Suprapubic skin (tissue), 3 donors: Measurements from ENCODE around the gene MOCOS.

Source experiments
- CTCF ChIP-seq, 2 donors: fragments of 200-600 bp in 1 of 2; fragments of 450-650 bp in 1 of 2; sonication (generic) in 1 of 2; IDR thresholded peaks; one replicate each; pipeline ENCODE4 v1.5.1; 2016 to 2019; ENCODE audit warnings: antibody characterized with exemption in 2 of 2, mild to moderate bottlenecking in 1 of 2, moderate library complexity in 1 of 2
- POLR2A ChIP-seq, 2 donors: fragments of 450-650 bp; IDR thresholded peaks; one replicate each; pipeline ENCODE4 v1.6.1; 2017; ENCODE audit warnings: antibody characterized with exemption in 2 of 2, mild to moderate bottlenecking in 2 of 2, moderate library complexity in 2 of 2

DNA sequence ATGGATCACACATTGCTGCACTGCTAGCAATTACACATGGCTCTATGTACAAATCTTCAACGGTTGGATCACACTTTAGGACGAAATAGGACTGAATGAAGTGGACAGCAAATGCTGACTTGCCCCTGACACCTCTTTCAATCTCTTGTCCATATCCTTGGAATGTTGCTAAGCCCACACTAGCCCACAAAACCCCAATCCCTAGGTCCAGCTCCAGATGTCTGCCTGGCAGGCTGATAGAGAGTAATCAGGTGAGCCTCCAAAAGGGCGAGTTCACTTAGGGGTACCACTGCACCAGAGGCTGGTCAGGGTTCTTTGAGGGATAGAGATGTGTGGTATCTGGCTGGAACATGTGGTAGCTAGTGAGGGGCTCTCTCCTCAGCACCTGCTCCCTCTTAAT, 91.7 kb downstream of the MOCOS start:
- no peak for TF ChIP-seq CTCF (IDR thresholded peaks at IDR 0.05)
- no peak for TF ChIP-seq POLR2A (IDR thresholded peaks at IDR 0.05)
